Measurements from ENCODE around the gene BDP1.
"Not testable (repeated sequence)": the region's sequence is repeated elsewhere in the genome, so short reads cannot be mapped to it uniquely, and the experiment has no call there.

GRCh38 chr5:71552026-71552749 is 96.7 kb downstream of the BDP1 start:
- TF ChIP-seq, protein P1, sequence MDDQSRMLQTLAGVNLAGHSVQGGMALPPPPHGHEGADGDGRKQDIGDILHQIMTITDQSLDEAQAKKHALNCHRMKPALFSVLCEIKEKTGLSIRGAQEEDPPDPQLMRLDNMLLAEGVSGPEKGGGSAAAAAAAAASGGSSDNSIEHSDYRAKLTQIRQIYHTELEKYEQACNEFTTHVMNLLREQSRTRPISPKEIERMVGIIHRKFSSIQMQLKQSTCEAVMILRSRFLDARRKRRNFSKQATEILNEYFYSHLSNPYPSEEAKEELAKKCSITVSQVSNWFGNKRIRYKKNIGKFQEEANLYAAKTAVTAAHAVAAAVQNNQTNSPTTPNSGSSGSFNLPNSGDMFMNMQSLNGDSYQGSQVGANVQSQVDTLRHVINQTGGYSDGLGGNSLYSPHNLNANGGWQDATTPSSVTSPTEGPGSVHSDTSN (IDR thresholded peaks at IDR 0.05) = not testable (repeated sequence)
- not testable (repeated sequence) for TF ChIP-seq POLR2A (IDR thresholded peaks at IDR 0.05; ENCODE audit: low read length); CTCF (IDR thresholded peaks at IDR 0.05); SMC3 (IDR thresholded peaks at IDR 0.05); SREBF2 (IDR thresholded peaks at IDR 0.05)

Measured in A549 (cell line).